ENCODE results near the gene GPR78. TPM values are rescaled to one million over a fixed set of nuclear protein-coding genes. Genes with fewer than 3 reads are reported as not detected.
A peak's percentile ranks its signal among the peaks of the same experiment; 100 is the strongest.

GPR78 gene
- total RNA-seq, 1 experiment from 2014 or later = 3.4 TPM

DNA sequence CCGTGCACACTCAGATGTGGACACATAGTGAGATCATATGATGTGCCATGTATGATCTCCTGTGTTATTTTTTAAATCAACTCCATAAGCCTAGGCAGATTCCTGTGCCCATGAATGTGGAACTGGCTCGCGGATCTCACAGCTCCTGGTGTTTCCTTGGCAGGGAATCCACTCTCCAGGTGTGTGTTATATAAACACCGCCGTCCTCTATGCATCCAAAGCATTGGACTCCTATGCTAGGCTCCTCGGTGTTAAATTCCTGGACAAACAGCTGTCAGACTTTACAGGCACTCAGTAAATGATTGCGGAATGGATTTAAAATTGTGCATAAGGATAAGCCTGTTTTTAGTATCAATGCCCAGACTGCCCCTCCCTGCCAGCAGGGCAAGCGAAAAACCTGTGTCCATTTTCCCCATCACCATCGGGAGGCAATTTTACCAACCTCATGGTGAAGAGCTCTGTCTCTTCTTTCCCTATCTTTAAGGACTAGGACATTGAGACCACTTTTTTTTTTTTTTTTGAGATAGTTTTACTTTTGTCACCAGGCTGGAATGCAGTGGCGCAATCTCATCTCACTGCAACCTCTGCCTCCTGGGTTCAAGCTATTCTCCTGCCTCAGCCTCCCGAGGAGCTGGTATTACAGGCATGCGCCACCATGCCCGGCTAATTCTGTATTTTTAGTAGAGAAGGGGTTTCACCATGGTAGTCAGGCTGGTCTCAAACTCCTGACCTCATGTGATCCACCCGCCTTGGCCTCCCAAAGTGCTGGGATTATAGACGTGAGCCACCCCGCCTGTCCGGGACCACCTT is 23.6 kb upstream of the GPR78 start:
- peaks cover 2% of the 10 kb centered on the region for H4K20me1 ChIP-seq (ENCODE audit: control insufficient read depth, insufficient read depth, insufficient read length)
- H3K23me2 ChIP-seq (ENCODE audit: insufficient read length, low read depth, low read length, poor library complexity, severe bottlenecking) = no peaks in the 10 kb centered on the region
- H3K27ac ChIP-seq (ENCODE audit: insufficient read length, low read depth, low read length) = no peak overlapping the region
- H3K56ac ChIP-seq (ENCODE audit: insufficient read length, low read depth, low read length) = no peak overlapping the region
- Mint-ChIP-seq H3K36me3 (ENCODE audit: insufficient read depth in 1 of 3, low read depth in 3 of 3) (no peaks in the 10 kb centered on the region), H3K4me1 (peaks cover 27 to 43% of the 10 kb centered on the region in 2 experiments), H3K27me3 (ENCODE audit: low read depth) (no peaks in the 10 kb centered on the region; the same call in 1 of the 2 replicates), H3K9me3 (no peaks in the 10 kb centered on the region; a peak in 1 of 5 replicates), H3K27ac (peak overlapping the region in 1 of 3 experiments; percentile 38; a peak in 2 of 7 replicates), H3K4me3 (no peak overlapping the region)
- DNase-seq = no peak
- no peaks in the 10 kb centered on the region for H3K4me1 ChIP-seq (ENCODE audit: insufficient read depth, low read length)
- H4K8ac ChIP-seq (replicated peaks; ENCODE audit: insufficient read length, low read depth, low read length) = no peak overlapping the region
- no peak overlapping the region for H3K14ac ChIP-seq (ENCODE audit: insufficient read depth, low read length)
- no peak overlapping the region for H2BK120ac ChIP-seq (ENCODE audit: low read depth, low read length, poor library complexity, severe bottlenecking)
- no peak overlapping the region for H2BK5ac ChIP-seq (ENCODE audit: insufficient read length, low read length)
- H3K79me1 ChIP-seq (ENCODE audit: insufficient read depth, low read depth, low read length, poor library complexity, severe bottlenecking) = no peaks in the 10 kb centered on the region
- no peaks in the 10 kb centered on the region for H3K79me2 ChIP-seq (ENCODE audit: insufficient read depth, low read length)
- H3K27me3 ChIP-seq (ENCODE audit: insufficient read depth, low read length) = no peaks in the 10 kb centered on the region
- WGBS (ENCODE audit: extremely low coverage, insufficient read length, low lambda C conversion rate) = no CpG with 5 or more reads among the region's 17 CpGs
- H3K9ac ChIP-seq (ENCODE audit: extremely low read depth, insufficient read length, low read length) = no peak overlapping the region
- H3K4me2 ChIP-seq (ENCODE audit: insufficient read depth, insufficient read length, low read length) = no peak overlapping the region
- no peak overlapping the region for H4K5ac ChIP-seq (ENCODE audit: insufficient read length, low read depth, low read length)
- no peak overlapping the region for H2BK15ac ChIP-seq (ENCODE audit: low read depth, low read length)
- no peak overlapping the region for H3K4ac ChIP-seq (ENCODE audit: low read depth, low read length)
- H3T11ph ChIP-seq (ENCODE audit: low read length) = no peak overlapping the region
- no peak overlapping the region for H4K91ac ChIP-seq (ENCODE audit: insufficient read length, low read depth, low read length)
- H2BK12ac ChIP-seq (ENCODE audit: insufficient read length, low read depth, low read length) = no peak overlapping the region
- TF ChIP-seq, protein P1, sequence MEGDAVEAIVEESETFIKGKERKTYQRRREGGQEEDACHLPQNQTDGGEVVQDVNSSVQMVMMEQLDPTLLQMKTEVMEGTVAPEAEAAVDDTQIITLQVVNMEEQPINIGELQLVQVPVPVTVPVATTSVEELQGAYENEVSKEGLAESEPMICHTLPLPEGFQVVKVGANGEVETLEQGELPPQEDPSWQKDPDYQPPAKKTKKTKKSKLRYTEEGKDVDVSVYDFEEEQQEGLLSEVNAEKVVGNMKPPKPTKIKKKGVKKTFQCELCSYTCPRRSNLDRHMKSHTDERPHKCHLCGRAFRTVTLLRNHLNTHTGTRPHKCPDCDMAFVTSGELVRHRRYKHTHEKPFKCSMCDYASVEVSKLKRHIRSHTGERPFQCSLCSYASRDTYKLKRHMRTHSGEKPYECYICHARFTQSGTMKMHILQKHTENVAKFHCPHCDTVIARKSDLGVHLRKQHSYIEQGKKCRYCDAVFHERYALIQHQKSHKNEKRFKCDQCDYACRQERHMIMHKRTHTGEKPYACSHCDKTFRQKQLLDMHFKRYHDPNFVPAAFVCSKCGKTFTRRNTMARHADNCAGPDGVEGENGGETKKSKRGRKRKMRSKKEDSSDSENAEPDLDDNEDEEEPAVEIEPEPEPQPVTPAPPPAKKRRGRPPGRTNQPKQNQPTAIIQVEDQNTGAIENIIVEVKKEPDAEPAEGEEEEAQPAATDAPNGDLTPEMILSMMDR (conservative IDR thresholded peaks at IDR 0.05) = no peak
- H2AK5ac ChIP-seq (ENCODE audit: insufficient read length, low read length) = no peak overlapping the region
- no peak overlapping the region for H2AFZ ChIP-seq (ENCODE audit: low read length)
- no peaks in the 10 kb centered on the region for H3K9me3 ChIP-seq (ENCODE audit: control insufficient read depth, low read depth, low read length)
- H3K18ac ChIP-seq (ENCODE audit: insufficient read length, low read depth, low read length) = no peak overlapping the region
- H3K23ac ChIP-seq (ENCODE audit: insufficient read length, low read depth, low read length) = no peak overlapping the region
- H2BK20ac ChIP-seq (ENCODE audit: low read depth, low read length, poor library complexity, severe bottlenecking) = no peak overlapping the region
